Keratinocyte (primary cell): ENCODE data around the gene TPD52L1.

Source experiments
- EZH2 ChIP-seq: IDR thresholded peaks from one replicate; pipeline ENCODE4 v1.6.1; 2012; ENCODE audit warnings: inconsistent platforms, mild to moderate bottlenecking, low read length, moderate library complexity
- TF ChIP-seq, protein P1 (sequence below), 3 experiments: IDR thresholded peaks in 1 of 3; conservative IDR thresholded peaks in 1 of 3; optimal IDR thresholded peaks in 1 of 3; 2 replicates in 2 of 3; 3 replicates in 1 of 3; pipeline versions ENCODE3 to v1.5.1; 2011; ENCODE audit warnings: low read length in 3 of 3, mild to moderate bottlenecking in 3 of 3, moderate library complexity in 2 of 3, control low read depth in 1 of 3, inconsistent platforms in 1 of 3; ENCODE audit not compliant: insufficient read depth in 2 of 3; ENCODE audit errors: extremely low read depth in 1 of 3

GRCh38 chr6:125157725-125158124, 4.2 kb downstream of the TPD52L1 start:
- TF ChIP-seq, protein P1, sequence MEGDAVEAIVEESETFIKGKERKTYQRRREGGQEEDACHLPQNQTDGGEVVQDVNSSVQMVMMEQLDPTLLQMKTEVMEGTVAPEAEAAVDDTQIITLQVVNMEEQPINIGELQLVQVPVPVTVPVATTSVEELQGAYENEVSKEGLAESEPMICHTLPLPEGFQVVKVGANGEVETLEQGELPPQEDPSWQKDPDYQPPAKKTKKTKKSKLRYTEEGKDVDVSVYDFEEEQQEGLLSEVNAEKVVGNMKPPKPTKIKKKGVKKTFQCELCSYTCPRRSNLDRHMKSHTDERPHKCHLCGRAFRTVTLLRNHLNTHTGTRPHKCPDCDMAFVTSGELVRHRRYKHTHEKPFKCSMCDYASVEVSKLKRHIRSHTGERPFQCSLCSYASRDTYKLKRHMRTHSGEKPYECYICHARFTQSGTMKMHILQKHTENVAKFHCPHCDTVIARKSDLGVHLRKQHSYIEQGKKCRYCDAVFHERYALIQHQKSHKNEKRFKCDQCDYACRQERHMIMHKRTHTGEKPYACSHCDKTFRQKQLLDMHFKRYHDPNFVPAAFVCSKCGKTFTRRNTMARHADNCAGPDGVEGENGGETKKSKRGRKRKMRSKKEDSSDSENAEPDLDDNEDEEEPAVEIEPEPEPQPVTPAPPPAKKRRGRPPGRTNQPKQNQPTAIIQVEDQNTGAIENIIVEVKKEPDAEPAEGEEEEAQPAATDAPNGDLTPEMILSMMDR (optimal IDR thresholded peaks at IDR 0.05 in 1 of 3, IDR thresholded peaks at IDR 0.05 in 1 of 3, conservative IDR thresholded peaks at IDR 0.05 in 1 of 3; ENCODE audit: extremely low read depth in 1 of 3, insufficient read depth in 2 of 3, low read length in 3 of 3), result no peak
- no peak for TF ChIP-seq EZH2
